GM23338 (cell line): ENCODE data around the gene FHAD1. TPM values are rescaled to one million over a fixed set of nuclear protein-coding genes. Genes with fewer than 3 reads are reported as not detected.

Source experiments
- ATAC-seq: fragments of 200-7000 bp; cut with Tn5 transposase; 3 replicates; pipeline ENCODE4 v1.9.1; 2020
- DNase-seq: peaks from one replicate; pipeline ENCODE4 v3.0.0-alpha.2; 2015; ENCODE audit warnings: low spot score
- H2AFZ ChIP-seq: fragments of 200-600 bp; sonication (generic); 2 replicates; pipeline ENCODE4 v1.8.0; 2016; ENCODE audit warnings: antibody characterized with exemption, mild to moderate bottlenecking, moderate library complexity
- H3F3A ChIP-seq: fragments of 200-600 bp; sonication (generic); replicated peaks from 2 replicates; pipeline ENCODE4 v1.8.0; 2017; ENCODE audit warnings: antibody characterized with exemption, mixed run types, low read depth
- H3K27ac ChIP-seq: fragments of 200-600 bp; sonication (generic); 2 replicates; pipeline ENCODE4 v1.6.1; 2016; ENCODE audit warnings: low read depth
- H3K27me3 ChIP-seq: fragments of 200-600 bp; sonication (generic); 2 replicates; pipeline ENCODE4 v1.8.0; 2016; ENCODE audit warnings: mild to moderate bottlenecking, mixed run types, moderate library complexity; ENCODE audit not compliant: insufficient read depth
- H3K36me3 ChIP-seq: fragments of 200-600 bp; sonication (generic); 2 replicates; pipeline ENCODE4 v1.8.0; 2016; ENCODE audit warnings: mild to moderate bottlenecking; ENCODE audit not compliant: insufficient read depth
- H3K4me1 ChIP-seq: fragments of 200-600 bp; sonication (generic); 2 replicates; pipeline ENCODE4 v1.8.0; 2016; ENCODE audit warnings: mild to moderate bottlenecking, moderate library complexity; ENCODE audit not compliant: insufficient read depth
- H3K4me2 ChIP-seq: fragments of 200-600 bp; sonication (generic); 2 replicates; pipeline ENCODE4 v1.7.1; 2017; ENCODE audit warnings: mixed run types
- H3K4me3 ChIP-seq: fragments of 200-600 bp; sonication (generic); 2 replicates; pipeline ENCODE4 v1.6.1; 2016; ENCODE audit warnings: mixed run types
- H3K79me2 ChIP-seq: fragments of 200-600 bp; sonication (generic); replicated peaks from 2 replicates; pipeline ENCODE4 v1.8.0; 2017; ENCODE audit warnings: mild to moderate bottlenecking; ENCODE audit not compliant: insufficient read depth
- H3K9me2 ChIP-seq: fragments of 200-600 bp; sonication (generic); 2 replicates; pipeline ENCODE4 v1.8.0; 2017; ENCODE audit not compliant: insufficient read depth
- H4K20me1 ChIP-seq: fragments of 200-600 bp; sonication (generic); replicated peaks from 2 replicates; pipeline ENCODE4 v1.8.0; 2017; ENCODE audit warnings: mild to moderate bottlenecking; ENCODE audit not compliant: insufficient read depth
- H3K27ac Mint-ChIP-seq: 2 replicates; pipeline ENCODE4 v1.8.0; 2020; ENCODE audit warnings: inconsistent platforms, mild to moderate bottlenecking, moderate library complexity, mixed read lengths
- H3K27me3 Mint-ChIP-seq: 3 replicates; pipeline ENCODE4 v1.8.0; 2022; ENCODE audit warnings: low read depth, mild to moderate bottlenecking, moderate library complexity, mixed read lengths, inconsistent platforms; ENCODE audit not compliant: insufficient read depth, poor library complexity
- H3K36me3 Mint-ChIP-seq: 3 replicates; pipeline ENCODE4 v1.8.0; 2021; ENCODE audit warnings: low read depth, mild to moderate bottlenecking, inconsistent platforms, moderate library complexity, mixed read lengths
- H3K4me1 Mint-ChIP-seq: 3 replicates; pipeline ENCODE4 v1.8.0; 2020; ENCODE audit warnings: mild to moderate bottlenecking, inconsistent platforms, mixed read lengths
- H3K4me3 Mint-ChIP-seq: 3 replicates; pipeline ENCODE4 v1.8.0; 2021; ENCODE audit warnings: moderate library complexity, mild to moderate bottlenecking, inconsistent platforms, mixed read lengths
- H3K9me3 Mint-ChIP-seq: 3 replicates; pipeline ENCODE4 v1.8.0; 2020; ENCODE audit warnings: moderate library complexity, mild to moderate bottlenecking, inconsistent platforms, mixed read lengths
- STAT1 ChIP-seq: IDR thresholded peaks from one replicate; pipeline ENCODE4 v1.6.1; 2016; ENCODE audit warnings: antibody characterized with exemption; ENCODE audit not compliant: unreplicated experiment
- ZNF462 ChIP-seq: fragments of 250-450 bp; sonication (Bioruptor Pico); IDR thresholded peaks from 2 replicates; pipeline ENCODE4 v1.5.0; 2020; ENCODE audit warnings: mild to moderate bottlenecking, moderate library complexity
- polyA plus RNA-seq: library from polyadenylated mRNA; unstranded; fragments of >200 nt; fragmentation: Nextera tagmentation; extraction: Ambion mirVana; gene quantifications from 2 replicates; pipeline ENCODE4 v1.2.1, GENCODE V29; 2016
- total RNA-seq: library from RNA; depleted of rRNA; stranded (reverse); fragments of >200 nt; shearing (Covaris generic); gene quantifications from 2 replicates; pipeline ENCODE4 v1.2.3, GENCODE V29; 2014

Gene FHAD1
- total and polyA plus RNA-seq, 2 experiments from 2014 or later, result 1.8 to 3.3 TPM

GRCh38 chr1:15435239-15436077 is 188.4 kb downstream of the FHAD1 start:
- no peak overlapping the region for H2AFZ ChIP-seq

More at GRCh38 chr1:15435239-15436077, 188.4 kb downstream of the FHAD1 start:
- DNase-seq (no peak), ATAC-seq (no peak)
- Mint-ChIP-seq H3K4me3 (no peak overlapping the region), H3K27ac (no peak overlapping the region), H3K27me3 (peaks cover 5% of the 10 kb centered on the region), H3K4me1 (peaks cover 4% of the 10 kb centered on the region; the same call in 2 of the 3 replicates), H3K9me3 (no peaks in the 10 kb centered on the region), H3K36me3 (no peaks in the 10 kb centered on the region)
- Histone ChIP-seq H3K4me3 (no peak overlapping the region), H3F3A (no peaks in the 10 kb centered on the region), H3K9me2 (no peaks in the 10 kb centered on the region), H3K4me1 (no peaks in the 10 kb centered on the region), H3K27me3 (no peaks in the 10 kb centered on the region), H3K27ac (no peak overlapping the region), H3K4me2 (no peak overlapping the region), H3K79me2 (no peaks in the 10 kb centered on the region), H4K20me1 (no peaks in the 10 kb centered on the region), H3K36me3 (no peaks in the 10 kb centered on the region)
- no peak for TF ChIP-seq ZNF462 (CRISPR knock-in tag)
- TF ChIP-seq STAT1, result no peak
